ENCODE data around the gene POLE. TPM values are rescaled to one million over a fixed set of nuclear protein-coding genes. Genes with fewer than 3 reads are reported as not detected.
A peak's percentile ranks its signal among the peaks of the same experiment; 100 is the strongest.

Gene POLE
- total RNA-seq, 1 experiment from 2014 or later: 167 TPM

- H3K36me3 ChIP-seq (ENCODE audit: control insufficient read depth, insufficient read depth, low read length): peaks cover 2% of the 10 kb centered on the region
- Mint-ChIP-seq H3K4me1 (ENCODE audit: low read depth, unreplicated experiment) (peaks cover 27% of the 10 kb centered on the region), H3K36me3 (ENCODE audit: insufficient read depth, unreplicated experiment) (peaks cover 74% of the 10 kb centered on the region), H3K27me3 (ENCODE audit: insufficient read depth, unreplicated experiment) (no peaks in the 10 kb centered on the region), H3K27ac (ENCODE audit: unreplicated experiment) (peak overlapping the region; percentile 54), H3K4me3 (ENCODE audit: unreplicated experiment) (peak overlapping the region; percentile 9), H3K9me3 (ENCODE audit: unreplicated experiment) (no peaks in the 10 kb centered on the region)
- CTCF ChIA-PET: interaction anchor here (0.6 kb wide), 1 partner anchor 436 kb away, joined by 4 read pairs; no protein-coding TSS in a partner anchor
- no peaks in the 10 kb centered on the region for H3K27me3 ChIP-seq (replicated peaks; ENCODE audit: control insufficient read depth, insufficient read depth, low read length)
- H3K4me1 ChIP-seq: peaks cover 16% of the 10 kb centered on the region
- peak in 1 of 2 experiments; percentile 48 for DNase-seq
- peaks cover 2% of the 10 kb centered on the region; the same call in 1 of the 2 replicates for H3K9me3 ChIP-seq
- no TSS peak for BruUV-seq (replicated peaks)
- no peak overlapping the region for H3K4me3 ChIP-seq (ENCODE audit: low read depth, low read length)
- no peak for TF ChIP-seq CTCF (IDR thresholded peaks at IDR 0.05; ENCODE audit: insufficient read depth in 1 of 2, low read depth in 1 of 2, low read length in 1 of 2, severe bottlenecking in 1 of 2, unreplicated experiment in 1 of 2)
- POLR2A ChIA-PET: no interaction called here
- intact Hi-C loops (cut with micrococcal nuclease; ENCODE audit: unreplicated experiment): no loop called here
Measured at GRCh38 chr12:132622437-132623071, 64.6 kb downstream of the POLE start.

GRCh38 chr12:132621657-132622435 lies 65.3 kb downstream of the POLE start:
- H3K36me3 ChIP-seq (ENCODE audit: control insufficient read depth, insufficient read depth, low read length): peaks cover 2% of the 10 kb centered on the region
- no peak for DNase-seq
- H3K36me3 Mint-ChIP-seq (ENCODE audit: insufficient read depth, unreplicated experiment): peaks cover 72% of the 10 kb centered on the region
- H3K4me3 ChIP-seq (ENCODE audit: low read depth, low read length): no peak overlapping the region
- peaks cover 9% of the 10 kb centered on the region for H3K9me3 ChIP-seq
- peak overlapping the region; percentile 54 for H3K27ac Mint-ChIP-seq (ENCODE audit: unreplicated experiment)
- peak overlapping the region; percentile 9 for H3K4me3 Mint-ChIP-seq (ENCODE audit: unreplicated experiment)
- H3K4me1 Mint-ChIP-seq (ENCODE audit: low read depth, unreplicated experiment): peaks cover 27% of the 10 kb centered on the region
- TF ChIP-seq CTCF (IDR thresholded peaks at IDR 0.05; ENCODE audit: insufficient read depth in 1 of 2, low read depth in 1 of 2, low read length in 1 of 2, severe bottlenecking in 1 of 2, unreplicated experiment in 1 of 2): no peak
- H3K27me3 ChIP-seq (replicated peaks; ENCODE audit: control insufficient read depth, insufficient read depth, low read length): no peaks in the 10 kb centered on the region
- peaks cover 16% of the 10 kb centered on the region for H3K4me1 ChIP-seq
- BruUV-seq (replicated peaks): no TSS peak
- ChIA-PET POLR2A (no interaction called here), CTCF (no interaction called here)
- H3K27me3 Mint-ChIP-seq (ENCODE audit: insufficient read depth, unreplicated experiment): no peaks in the 10 kb centered on the region
- intact Hi-C loops (cut with micrococcal nuclease; ENCODE audit: unreplicated experiment): no loop called here
- no peaks in the 10 kb centered on the region for H3K9me3 Mint-ChIP-seq (ENCODE audit: unreplicated experiment)

GRCh38 chr12:132620899-132621656 lies 66.1 kb downstream of the POLE start:
- no TSS peak for BruUV-seq (replicated peaks)
- TF ChIP-seq CTCF (IDR thresholded peaks at IDR 0.05; ENCODE audit: insufficient read depth in 1 of 2, low read depth in 1 of 2, low read length in 1 of 2, severe bottlenecking in 1 of 2, unreplicated experiment in 1 of 2): no peak
- no peaks in the 10 kb centered on the region for H3K27me3 ChIP-seq (replicated peaks; ENCODE audit: control insufficient read depth, insufficient read depth, low read length)
- H3K9me3 Mint-ChIP-seq (ENCODE audit: unreplicated experiment): no peaks in the 10 kb centered on the region
- H3K9me3 ChIP-seq: peaks cover 17% of the 10 kb centered on the region
- peaks cover 16% of the 10 kb centered on the region for H3K4me1 ChIP-seq
- peaks cover 27% of the 10 kb centered on the region for H3K4me1 Mint-ChIP-seq (ENCODE audit: low read depth, unreplicated experiment)
- H3K4me3 Mint-ChIP-seq (ENCODE audit: unreplicated experiment): no peak overlapping the region
- no peak for DNase-seq
- H3K27me3 Mint-ChIP-seq (ENCODE audit: insufficient read depth, unreplicated experiment): no peaks in the 10 kb centered on the region
- H3K36me3 ChIP-seq (ENCODE audit: control insufficient read depth, insufficient read depth, low read length): peaks cover 2% of the 10 kb centered on the region
- CTCF ChIA-PET: no interaction called here
- intact Hi-C loops (cut with micrococcal nuclease; ENCODE audit: unreplicated experiment): no loop called here
- H3K27ac Mint-ChIP-seq (ENCODE audit: unreplicated experiment): no peak overlapping the region
- H3K36me3 Mint-ChIP-seq (ENCODE audit: insufficient read depth, unreplicated experiment): peaks cover 65% of the 10 kb centered on the region
- POLR2A ChIA-PET: no interaction called here
- H3K4me3 ChIP-seq (ENCODE audit: low read depth, low read length): no peak overlapping the region

All from Caco-2 (cell line).